Ascending aorta (tissue), 2 donors: ENCODE results near the gene GLYATL2. TPM values are rescaled to one million over a fixed set of nuclear protein-coding genes. Genes with fewer than 3 reads are reported as not detected.
A peak's percentile ranks its signal among the peaks of the same experiment; 100 is the strongest.

Experiments used
- DNase-seq, 2 donors: peaks; one replicate each; pipeline ENCODE4 v3.0.0-alpha.2; 2019; ENCODE audit warnings: low spot score in 2 of 2
- H3K27ac ChIP-seq, 2 donors: fragments of 200-600 bp; sonication (generic); one replicate each; pipeline ENCODE4 v1.5.1; 2016 to 2017; ENCODE audit warnings: mild to moderate bottlenecking in 1 of 2
- H3K27me3 ChIP-seq: fragments of 200-600 bp; sonication (generic); one replicate; pipeline ENCODE4 v1.5.1; 2017
- H3K36me3 ChIP-seq, 2 donors: fragments of 200-600 bp; sonication (generic); one replicate each; pipeline ENCODE4 v1.5.1; 2016
- H3K4me1 ChIP-seq, 2 donors: fragments of 200-600 bp; sonication (generic); one replicate each; pipeline ENCODE4 v1.5.1; 2016 to 2017; ENCODE audit warnings: mild to moderate bottlenecking in 1 of 2
- H3K4me3 ChIP-seq, 2 donors: fragments of 200-600 bp; sonication (generic); one replicate each; pipeline ENCODE4 v1.5.1; 2016 to 2017; ENCODE audit warnings: mild to moderate bottlenecking in 1 of 2
- H3K9me3 ChIP-seq, 2 donors: fragments of 200-600 bp; sonication (generic); one replicate each; pipeline ENCODE4 v1.5.1; 2016
- intact Hi-C: fragments of 100-400 bp; cut with DNase I; formaldehyde crosslinking; loops from one replicate; pipeline ENCODE4 v1.15.1; 2023
- total RNA-seq: library from RNA; depleted of rRNA; stranded (reverse); fragments of >200 nt; gene quantifications from one replicate; pipeline ENCODE4 v1.1.0, GENCODE V29; 2016
- TF ChIP-seq, protein P1 (sequence below), 3 experiments: fragments of 200-600 bp in 2 of 3; fragments of 450-650 bp in 1 of 3; sonication (generic) in 2 of 3; IDR thresholded peaks; one replicate each; pipeline ENCODE4 v1.5.1; 2016 to 2019; ENCODE audit warnings: antibody characterized with exemption in 3 of 3, mild to moderate bottlenecking in 1 of 3, moderate library complexity in 1 of 3

GLYATL2 gene
- total RNA-seq, 1 donor from 2014 or later = not detected

DNA sequence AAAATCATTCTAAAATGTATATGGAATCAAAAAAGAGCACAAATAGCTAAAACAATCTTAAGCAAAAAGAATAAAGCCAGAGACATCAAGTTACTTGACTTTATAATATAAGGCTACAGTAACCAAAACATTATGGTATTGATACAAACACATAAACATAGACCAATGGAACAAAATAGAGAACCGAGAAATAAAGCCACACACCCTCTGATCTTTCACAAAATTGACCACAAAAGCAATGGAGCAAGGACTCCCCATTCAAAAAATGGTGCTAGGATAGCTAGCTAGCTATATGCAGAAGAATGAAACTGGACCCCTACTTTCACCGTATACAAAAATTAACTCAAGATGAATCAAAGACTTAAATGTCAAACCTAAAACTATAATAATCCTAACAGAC is 43.2 kb downstream of the GLYATL2 start:
- Histone ChIP-seq H3K4me1 (no peaks in the 10 kb centered on the region), H3K27me3 (no peaks in the 10 kb centered on the region), H3K36me3 (no peaks in the 10 kb centered on the region), H3K9me3 (no peaks in the 10 kb centered on the region), H3K4me3 (no peak overlapping the region), H3K27ac (no peak overlapping the region)
- TF ChIP-seq, protein P1, sequence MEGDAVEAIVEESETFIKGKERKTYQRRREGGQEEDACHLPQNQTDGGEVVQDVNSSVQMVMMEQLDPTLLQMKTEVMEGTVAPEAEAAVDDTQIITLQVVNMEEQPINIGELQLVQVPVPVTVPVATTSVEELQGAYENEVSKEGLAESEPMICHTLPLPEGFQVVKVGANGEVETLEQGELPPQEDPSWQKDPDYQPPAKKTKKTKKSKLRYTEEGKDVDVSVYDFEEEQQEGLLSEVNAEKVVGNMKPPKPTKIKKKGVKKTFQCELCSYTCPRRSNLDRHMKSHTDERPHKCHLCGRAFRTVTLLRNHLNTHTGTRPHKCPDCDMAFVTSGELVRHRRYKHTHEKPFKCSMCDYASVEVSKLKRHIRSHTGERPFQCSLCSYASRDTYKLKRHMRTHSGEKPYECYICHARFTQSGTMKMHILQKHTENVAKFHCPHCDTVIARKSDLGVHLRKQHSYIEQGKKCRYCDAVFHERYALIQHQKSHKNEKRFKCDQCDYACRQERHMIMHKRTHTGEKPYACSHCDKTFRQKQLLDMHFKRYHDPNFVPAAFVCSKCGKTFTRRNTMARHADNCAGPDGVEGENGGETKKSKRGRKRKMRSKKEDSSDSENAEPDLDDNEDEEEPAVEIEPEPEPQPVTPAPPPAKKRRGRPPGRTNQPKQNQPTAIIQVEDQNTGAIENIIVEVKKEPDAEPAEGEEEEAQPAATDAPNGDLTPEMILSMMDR (IDR thresholded peaks at IDR 0.05) = no peak
- no peak for DNase-seq
- intact Hi-C loops = no loop called here

DNA sequence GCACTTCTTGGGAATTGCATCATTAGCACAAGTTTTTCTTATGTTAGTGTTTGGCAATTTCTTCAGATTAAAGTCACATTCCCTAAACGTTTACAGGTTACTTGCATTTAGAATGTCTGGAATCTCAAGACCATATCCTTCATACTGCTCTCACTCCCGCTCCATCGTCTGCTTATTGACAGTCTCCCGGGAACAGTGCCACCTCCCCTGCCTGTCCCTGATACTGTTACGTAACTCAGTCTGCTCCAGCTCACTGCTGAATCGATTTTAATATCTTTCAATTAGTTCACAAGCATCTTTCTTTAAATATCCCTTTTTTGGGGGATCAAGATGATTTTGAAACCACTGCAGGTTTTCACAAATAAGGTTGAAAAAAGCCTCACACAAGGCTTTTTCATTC is 48.2 kb downstream of the GLYATL2 start:
- DNase-seq = no peak
- TF ChIP-seq, protein P1 (IDR thresholded peaks at IDR 0.05) = no peak
- H3K4me3 ChIP-seq = no peak overlapping the region
- no peak overlapping the region for H3K27ac ChIP-seq
- no peaks in the 10 kb centered on the region for H3K4me1 ChIP-seq
- intact Hi-C loops = no loop called here
- H3K36me3 ChIP-seq = no peaks in the 10 kb centered on the region
- no peaks in the 10 kb centered on the region for H3K27me3 ChIP-seq
- no peaks in the 10 kb centered on the region for H3K9me3 ChIP-seq

DNA sequence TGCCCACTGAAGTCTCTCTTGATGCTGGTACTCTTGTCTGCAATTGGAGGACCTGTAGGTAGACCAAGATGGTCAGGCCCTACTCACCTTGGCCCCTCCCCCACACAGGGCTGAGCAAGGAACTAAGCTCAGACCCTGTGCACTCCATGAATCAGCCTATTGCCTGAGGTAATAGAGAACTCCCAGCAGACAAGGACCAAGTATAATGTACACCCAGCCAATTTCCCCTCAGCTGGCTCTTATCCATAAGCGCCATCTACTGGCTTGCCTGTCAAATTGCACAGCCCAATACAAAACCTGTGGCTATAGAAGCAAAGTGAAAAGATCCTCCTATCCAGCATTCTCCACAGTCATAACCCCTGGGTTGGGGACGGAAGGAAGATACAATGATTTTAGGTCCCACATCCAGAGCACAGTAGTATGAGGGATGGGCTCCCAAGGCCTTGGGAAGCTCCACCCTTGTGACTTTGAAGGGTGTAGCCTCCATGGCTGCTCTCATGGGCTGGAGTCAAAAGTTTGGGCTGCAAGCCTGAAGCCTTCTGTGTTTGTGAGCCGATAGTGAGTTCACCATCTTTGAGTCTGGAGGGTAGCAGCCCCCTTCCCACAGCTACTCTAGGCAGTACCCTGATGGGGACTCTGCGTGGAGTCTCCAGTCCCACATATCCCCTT is 56.0 kb downstream of the GLYATL2 start:
- H3K4me3 ChIP-seq = no peak overlapping the region
- H3K36me3 ChIP-seq = no peaks in the 10 kb centered on the region
- TF ChIP-seq, protein P1 (IDR thresholded peaks at IDR 0.05) = peak in 1 of 3 experiments; percentile 24
- H3K9me3 ChIP-seq = no peaks in the 10 kb centered on the region
- no peaks in the 10 kb centered on the region for H3K27me3 ChIP-seq
- H3K27ac ChIP-seq = no peak overlapping the region
- DNase-seq = no peak
- H3K4me1 ChIP-seq = no peaks in the 10 kb centered on the region
- intact Hi-C loops = no loop called here

DNA sequence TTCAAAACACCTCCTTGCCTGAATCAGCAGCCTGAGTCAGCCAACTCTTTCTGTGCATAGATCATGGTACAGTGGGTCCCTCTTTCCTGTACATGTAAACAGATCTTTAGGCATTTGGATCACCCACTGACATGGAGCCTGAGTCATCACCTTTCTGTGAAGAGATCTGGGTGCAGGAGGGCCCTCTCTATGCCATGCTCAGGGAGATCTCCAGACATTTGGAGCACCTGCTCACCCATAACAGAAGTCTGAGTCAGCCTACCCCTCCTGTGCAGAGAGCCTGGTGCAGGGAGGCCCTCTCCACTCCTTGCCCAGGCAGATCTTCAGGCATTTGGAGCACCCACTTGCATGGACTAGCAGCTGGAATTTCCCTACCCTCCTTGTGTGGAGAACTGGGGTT is 56.6 kb downstream of the GLYATL2 start:
- Histone ChIP-seq H3K4me1 (no peaks in the 10 kb centered on the region), H3K4me3 (no peak overlapping the region), H3K36me3 (no peaks in the 10 kb centered on the region), H3K27ac (no peak overlapping the region), H3K27me3 (no peaks in the 10 kb centered on the region), H3K9me3 (no peaks in the 10 kb centered on the region)
- DNase-seq = no peak
- intact Hi-C loops = no loop called here
- TF ChIP-seq, protein P1 (IDR thresholded peaks at IDR 0.05) = no peak

DNA sequence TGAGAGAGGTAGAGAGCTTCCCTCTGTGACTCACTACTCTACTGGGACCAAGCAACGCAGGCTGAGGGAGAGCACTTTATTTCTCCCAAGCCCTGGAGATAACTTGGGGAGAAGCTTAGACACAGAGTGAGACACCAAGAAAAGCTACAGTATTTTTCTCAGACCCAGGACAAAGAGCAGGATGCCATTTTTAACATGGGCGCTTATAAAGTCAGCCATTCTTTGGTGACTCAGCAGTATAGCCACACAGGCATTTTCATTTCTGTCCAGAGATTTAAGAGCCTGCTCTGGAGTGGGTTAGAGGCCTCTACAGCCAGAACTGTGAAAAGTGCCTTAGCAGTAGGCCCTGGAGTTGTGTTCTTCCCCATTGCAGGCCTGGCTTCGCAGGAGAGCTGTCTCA is 57.8 kb downstream of the GLYATL2 start:
- Histone ChIP-seq H3K4me1 (no peaks in the 10 kb centered on the region), H3K4me3 (no peak overlapping the region), H3K36me3 (no peaks in the 10 kb centered on the region), H3K9me3 (no peaks in the 10 kb centered on the region), H3K27ac (no peak overlapping the region), H3K27me3 (no peaks in the 10 kb centered on the region)
- no peak for DNase-seq
- intact Hi-C loops = no loop called here
- TF ChIP-seq, protein P1 (IDR thresholded peaks at IDR 0.05) = no peak

DNA sequence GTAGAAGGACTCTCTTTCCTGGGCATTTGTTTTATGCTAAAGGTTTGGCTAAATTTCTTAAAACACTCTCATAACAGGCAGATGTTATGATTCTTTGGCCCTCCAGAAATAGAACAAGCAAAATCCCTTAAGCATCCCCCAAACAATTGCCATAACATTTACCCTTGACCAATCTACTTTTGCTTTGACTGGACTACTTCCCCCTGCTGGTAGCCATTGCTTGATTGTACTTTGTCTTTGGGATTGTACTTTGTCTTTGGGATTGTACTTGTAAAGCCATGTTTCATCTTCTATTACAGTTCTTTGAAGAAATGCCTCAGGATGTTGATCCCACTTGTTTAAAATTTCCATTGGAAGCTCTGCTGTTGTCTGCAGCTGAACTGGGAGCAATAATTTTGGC is 59.5 kb downstream of the GLYATL2 start:
- H3K36me3 ChIP-seq = no peaks in the 10 kb centered on the region
- intact Hi-C loops = no loop called here

More for the DNA sequence above, 59.5 kb downstream of the GLYATL2 start:
- Histone ChIP-seq H3K27ac (no peak overlapping the region), H3K4me1 (no peaks in the 10 kb centered on the region), H3K9me3 (no peaks in the 10 kb centered on the region), H3K4me3 (no peak overlapping the region), H3K27me3 (no peaks in the 10 kb centered on the region)
- no peak for DNase-seq
- TF ChIP-seq, protein P1 (IDR thresholded peaks at IDR 0.05) = no peak
